Cerebellar cortex (tissue), 1 donor: Measurements from ENCODE around the gene PGP.

Experiments used
- DNase-seq: peaks from one replicate; pipeline ENCODE4 v3.0.0-alpha.2; 2015; ENCODE audit warnings: low spot score

Gene PGP

DNA sequence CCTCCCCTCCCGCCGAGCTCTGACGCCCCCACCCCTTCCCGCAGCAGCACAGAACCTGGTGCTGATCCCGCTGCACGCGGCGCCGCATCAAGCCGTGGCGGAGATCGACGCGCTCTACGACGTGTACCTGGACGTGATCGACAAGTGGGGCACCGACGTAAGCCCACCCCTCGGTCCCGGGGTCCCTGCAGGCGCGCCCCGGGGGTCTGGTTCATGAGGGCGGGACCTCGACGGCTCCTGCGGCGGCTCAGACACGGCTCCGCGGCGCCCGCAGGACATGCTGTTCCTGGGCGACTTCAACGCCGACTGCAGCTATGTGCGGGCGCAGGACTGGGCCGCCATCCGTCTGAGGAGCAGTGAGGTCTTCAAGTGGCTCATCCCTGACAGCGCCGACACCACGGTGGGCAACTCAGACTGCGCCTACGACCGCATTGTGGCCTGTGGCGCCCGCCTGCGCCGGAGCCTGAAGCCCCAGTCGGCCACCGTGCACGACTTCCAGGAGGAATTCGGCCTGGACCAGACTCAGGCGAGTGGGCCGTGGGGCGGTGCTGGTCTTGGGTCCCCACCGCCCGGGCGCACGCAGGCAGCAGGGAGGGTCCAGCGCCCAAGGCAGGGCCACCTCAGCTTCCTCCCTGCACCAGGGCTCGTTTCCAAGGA lies 23.0 kb upstream of the PGP start:
- DNase-seq: no peak

DNA sequence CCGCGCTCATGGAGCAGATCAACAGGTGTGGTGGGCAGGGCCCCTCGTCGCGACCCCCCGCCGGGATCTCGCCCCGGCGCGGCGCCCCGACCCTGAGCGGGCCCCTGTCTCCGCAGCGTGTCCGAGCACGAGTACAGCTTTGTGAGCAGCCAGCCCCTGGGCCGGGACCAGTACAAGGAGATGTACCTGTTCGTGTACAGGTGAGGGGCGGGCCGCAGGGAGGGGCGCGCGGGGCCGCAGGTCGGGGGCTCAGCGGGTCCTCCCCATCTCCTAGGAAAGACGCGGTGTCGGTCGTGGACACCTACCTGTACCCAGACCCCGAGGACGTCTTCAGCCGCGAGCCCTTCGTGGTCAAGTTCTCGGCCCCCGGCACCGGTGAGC lies 22.5 kb upstream of the PGP start:
- no peak for DNase-seq

DNA sequence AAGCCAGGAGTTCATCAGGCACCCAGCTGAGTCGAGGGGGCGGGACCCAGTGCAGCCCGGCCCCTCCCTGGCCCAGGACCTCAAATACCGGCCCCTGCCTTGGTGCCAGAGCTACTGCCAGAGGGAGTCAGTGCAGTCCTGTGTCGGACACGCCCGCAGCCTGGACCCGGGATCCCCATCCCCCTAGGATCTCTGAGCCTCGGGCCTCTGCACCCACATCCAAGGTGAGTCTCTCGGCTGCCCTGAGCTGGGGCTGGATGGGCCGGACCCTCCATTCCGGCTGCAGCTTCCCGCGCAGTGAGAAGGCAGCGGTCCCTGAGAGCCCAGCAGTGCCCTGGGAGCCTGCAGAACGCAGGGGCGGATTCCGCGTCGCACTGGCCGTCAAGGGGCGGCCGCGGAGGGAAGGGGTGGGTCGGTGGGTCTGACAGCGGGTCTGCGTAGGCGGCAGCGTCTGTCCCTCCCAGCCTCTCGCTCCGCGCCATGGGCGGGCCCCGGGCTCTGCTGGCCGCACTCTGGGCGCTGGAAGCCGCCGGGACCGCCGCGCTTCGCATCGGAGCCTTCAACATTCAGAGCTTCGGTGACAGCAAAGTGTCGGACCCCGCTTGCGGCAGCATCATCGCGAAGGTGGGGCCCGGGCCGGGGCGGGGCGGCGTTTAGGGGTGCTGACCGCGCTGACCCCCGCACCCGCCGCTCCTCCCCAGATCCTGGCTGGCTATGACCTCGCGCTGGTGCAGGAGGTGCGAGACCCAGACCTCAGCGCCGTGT lies 21.9 kb upstream of the PGP start, which contains the start of gene DNASE1L2:
Gene DNASE1L2, plus strand, starts transcription at position 108 of the 765 bp plus-strand sequence. Its CDS starts 373 bp downstream, at position 481.
- DNase-seq: peak; percentile 46

DNA sequence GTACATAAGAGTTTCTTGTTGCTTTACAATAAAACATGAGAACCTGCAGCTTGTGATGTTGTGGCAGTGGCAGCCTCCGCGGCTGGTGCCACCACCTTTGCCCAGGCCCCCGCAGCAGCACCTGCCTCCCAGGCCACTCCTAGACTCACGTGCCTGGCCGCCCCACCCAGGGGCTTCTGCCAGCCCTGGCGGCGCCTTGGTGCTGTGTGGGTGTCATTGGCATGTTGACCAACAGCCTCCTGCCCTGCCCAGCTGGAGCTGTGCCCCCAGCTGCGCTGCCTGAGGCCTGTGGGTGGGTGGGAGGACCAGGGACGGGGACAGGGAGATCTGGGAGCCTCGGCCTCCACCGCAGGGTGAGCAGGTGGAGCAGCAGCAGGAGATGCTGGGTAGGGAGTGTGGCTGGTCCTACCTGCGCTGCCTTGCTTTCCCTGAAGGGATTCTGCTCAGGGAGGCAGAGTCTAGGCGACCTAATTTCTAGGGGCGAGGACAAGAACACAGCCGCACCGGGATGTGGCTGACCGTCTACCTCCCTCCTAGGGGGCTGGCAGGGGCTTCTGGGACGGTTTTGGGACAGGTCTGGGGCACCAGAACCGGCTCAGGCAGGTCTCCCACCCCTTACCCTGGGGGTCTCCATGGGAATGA lies 21.2 kb upstream of the PGP start:
- DNase-seq: peak; percentile 27

DNA sequence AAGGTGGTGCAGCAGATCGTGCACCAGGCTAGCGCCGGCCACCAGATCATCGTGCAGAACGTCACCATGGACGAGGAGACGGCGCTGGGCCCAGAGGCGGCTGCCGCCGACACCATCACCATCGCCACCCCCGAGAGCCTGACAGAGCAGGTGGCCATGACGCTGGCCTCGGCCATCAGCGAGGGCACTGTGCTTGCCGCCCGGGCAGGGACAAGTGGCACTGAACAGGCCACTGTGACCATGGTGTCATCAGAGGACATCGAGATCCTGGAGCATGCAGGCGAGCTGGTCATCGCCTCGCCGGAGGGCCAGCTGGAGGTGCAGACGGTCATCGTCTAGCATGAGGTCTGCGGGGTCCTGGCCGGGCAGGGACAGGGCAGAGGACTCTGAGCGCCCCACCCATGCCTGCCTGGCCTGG lies 20.6 kb upstream of the PGP start:
- no peak for DNase-seq

DNA sequence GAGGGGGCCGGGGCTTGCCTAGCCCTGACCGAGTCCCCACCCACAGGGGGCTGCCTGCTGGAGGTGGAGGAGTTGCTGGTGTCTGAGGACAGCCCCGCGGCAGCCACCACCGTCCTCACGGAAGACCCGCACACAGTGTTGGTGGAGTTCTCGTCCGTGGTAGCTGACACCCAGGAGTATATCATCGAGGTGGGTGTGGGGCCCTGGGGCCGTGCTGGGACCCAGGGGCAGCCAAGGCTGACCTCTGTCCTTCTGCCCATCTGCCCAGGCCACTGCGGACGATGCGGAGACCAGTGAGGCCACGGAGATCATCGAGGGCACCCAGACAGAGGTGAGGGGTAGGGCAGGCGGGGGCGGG lies 20.2 kb upstream of the PGP start:
- DNase-seq: no peak

DNA sequence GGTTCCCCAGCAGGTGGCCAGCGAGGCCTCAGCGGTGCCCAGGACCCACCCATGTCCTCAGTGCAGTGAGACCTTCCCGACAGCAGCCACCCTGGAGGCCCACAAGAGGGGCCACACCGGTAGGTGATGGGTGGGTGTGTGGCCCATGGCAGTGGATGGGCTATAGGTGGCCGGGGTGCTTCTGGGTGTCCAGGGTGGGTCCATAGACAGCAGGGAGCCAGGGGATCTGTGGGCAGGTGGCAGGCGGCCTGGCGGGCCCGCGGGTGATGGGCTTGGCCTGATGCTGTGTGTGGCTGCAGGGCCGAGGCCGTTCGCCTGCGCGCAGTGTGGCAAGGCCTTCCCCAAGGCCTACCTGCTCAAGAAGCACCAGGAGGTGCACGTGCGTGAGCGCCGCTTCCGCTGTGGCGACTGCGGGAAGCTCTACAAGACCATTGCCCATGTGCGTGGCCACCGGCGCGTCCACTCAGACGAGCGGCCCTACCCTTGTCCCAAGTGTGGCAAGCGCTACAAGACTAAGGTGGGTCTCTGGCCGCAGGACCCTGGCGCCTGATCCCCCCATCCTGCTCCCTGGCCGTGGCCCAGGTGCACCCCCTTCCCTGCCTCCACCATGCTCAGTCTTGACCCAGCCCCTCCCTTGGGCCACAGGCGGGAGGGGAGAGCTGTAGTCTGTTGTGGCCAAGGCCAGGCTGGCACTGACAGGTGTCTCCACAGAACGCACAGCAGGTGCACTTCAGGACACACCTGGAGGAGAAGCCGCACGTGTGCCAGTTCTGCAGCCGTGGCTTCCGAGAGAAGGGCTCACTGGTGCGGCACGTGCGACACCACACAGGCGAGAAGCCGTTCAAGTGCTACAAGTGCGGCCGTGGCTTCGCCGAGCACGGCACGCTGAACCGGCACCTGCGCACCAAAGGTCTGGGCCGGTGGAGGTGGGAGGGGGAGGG lies 19.5 kb upstream of the PGP start:
- no peak for DNase-seq

DNA sequence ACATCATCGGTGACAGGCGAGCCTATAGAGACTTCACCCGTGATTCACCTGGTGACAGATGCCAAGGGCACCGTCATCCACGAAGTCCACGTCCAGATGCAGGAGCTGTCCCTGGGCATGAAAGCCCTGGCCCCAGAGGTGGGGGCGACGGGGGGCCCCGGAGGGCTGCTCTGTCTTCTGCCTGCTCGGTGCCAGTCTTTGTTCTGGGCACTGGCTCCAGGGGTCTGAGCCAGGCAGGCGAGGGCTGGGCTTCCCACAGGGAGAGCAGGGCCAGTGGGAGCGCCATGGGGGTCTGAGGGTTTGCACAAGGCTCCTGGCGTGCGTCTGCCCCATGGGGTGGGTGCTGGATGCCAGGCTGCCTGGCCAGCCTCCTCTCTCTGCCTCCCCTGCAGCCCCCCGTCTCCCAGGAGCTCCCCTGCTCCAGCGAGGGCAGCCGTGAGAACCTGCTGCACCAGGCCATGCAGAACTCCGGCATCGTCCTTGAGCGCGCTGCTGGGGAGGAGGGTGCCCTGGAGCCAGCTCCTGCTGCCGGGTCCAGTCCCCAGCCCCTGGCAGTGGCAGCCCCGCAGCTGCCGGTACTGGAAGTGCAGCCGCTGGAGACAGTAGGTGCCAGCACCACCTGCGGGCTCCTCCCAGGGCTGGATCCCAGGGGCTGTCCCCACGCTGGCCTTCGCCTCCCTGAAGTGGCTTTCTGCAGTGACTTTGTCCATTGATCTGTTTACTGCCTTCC lies 18.6 kb upstream of the PGP start:
- DNase-seq: no peak

DNA sequence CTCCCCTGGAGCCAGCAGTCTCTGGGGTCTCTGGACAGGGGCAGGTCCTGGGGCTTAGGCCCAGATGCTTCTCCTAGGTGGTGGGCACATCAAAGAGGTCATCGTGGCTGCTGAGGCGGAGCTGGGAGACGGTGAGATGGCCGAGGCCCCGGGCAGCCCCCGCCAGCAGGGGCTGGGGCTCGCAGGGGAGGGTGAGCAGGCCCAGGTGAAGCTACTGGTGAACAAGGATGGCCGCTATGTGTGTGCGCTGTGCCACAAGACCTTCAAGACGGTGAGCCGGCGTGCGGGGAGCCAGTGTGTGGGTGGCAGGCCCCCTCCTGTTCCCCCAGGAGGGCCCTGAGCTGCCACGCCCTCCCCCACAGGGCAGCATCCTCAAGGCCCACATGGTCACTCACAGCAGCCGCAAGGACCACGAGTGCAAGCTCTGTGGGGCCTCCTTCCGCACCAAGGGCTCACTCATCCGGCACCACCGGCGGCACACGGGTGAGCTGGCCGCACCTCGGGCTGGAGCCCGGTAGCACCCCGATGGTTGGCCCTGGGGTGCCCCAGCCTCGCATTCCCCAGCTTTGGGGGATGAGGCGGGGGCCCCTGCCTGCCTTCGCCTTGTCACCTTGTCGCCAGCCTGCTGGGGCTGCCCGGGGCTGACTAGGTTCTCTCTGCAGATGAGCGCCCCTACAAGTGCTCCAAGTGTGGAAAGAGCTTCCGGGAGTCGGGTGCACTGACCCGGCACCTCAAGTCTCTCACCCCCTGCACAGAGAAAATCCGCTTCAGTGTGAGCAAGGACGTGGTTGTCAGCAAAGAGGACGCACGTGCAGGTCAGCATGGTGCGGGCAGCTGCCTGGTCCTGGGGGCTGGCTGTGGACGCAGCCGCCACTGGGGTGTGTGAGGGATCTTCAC lies 17.7 kb upstream of the PGP start:
- no peak for DNase-seq

DNA sequence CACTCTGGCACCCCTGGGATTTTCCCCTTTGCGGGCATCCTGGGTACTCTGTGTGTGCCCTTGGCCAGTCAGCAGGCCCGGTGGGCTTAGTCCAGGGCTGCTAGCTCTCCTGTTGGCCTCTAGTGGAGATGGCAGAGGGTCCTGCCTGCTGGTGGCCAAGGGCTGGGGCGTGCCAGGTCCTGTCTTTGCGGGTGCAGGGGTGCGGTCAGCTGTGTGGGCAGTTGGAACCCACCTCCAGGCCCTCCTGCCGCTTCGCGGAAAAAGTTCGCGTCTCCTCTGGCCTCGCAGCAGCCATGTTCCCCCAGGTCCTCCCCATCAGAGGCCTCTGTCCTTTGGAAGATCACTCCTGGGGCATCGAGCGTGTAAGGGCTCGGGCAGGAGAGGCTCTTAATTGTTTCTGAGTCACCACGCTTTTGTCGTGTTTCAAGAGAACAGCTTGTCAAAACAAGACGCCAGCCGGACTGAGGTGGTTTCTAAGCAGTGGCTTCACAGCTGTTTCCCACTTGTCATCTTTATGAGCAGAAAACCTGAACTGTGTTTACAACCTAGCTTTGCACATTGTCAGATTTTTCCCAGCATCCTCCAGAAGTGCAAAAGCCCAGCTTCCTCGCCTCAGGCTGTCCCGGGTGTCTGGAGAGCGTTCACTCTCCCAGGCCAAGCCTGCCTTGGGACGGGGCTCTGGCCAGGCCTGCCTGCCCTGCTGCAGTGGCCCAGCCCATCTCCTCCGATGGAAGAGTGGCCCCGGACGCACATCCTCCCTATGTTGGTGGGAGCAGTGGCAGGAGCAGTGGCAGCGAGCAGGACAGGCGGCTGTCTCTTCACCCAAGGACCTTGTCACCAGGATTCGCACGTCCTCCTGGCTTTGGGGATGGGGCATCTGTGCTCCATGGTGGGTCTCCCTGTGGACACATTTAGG lies 16.6 kb upstream of the PGP start:
- no peak for DNase-seq

DNA sequence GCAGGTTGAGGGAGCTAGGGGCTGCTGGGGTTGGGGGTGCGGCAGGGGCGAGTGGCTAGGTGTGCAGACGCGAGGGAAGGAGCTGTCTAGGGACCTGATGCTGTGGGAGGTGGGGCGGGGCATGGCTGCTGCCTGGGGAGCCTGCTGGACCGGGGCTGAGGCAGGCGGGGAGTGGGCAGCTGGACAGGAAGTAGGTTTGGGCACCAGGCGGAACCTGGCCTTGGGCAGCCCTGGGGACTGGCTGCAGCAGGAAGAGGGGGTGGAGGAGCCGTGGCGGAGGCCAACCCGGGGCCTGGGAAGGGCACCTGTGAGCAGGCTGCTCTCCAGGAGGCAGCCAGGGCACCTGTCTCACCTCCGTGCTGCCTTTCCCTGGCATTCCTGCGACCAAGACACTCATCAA lies 15.7 kb upstream of the PGP start:
- DNase-seq: no peak

DNA sequence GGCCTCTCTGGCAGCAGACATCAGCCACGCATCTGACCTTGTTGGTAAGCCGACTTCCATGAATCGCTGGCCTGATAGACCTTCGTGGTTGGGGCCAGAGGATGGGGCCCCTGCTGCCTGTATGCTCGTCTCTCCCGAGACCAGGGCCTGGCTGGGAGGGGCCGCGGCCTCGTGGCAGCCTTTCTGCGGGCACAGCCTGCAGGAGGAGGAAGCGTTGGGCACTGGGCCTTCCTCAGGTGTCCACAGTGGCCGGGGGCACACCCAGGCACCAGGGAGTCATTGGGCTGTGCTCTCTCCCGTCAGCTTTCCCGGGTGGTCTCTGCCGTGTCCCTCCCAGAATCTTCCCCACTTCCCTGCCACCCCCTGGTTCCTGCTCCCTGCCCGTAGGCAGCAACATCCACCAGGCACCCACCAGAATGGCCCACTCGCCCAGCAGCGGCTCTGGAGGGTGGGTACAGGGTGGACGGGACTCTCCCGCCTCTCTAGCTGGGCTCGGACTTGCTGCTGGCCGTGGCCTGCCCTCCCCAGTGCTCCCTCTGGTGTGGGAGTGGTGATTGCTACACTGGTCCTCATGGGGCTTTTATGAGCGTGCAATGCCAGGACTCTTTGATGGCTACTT lies 15.1 kb upstream of the PGP start:
- DNase-seq: no peak

DNA sequence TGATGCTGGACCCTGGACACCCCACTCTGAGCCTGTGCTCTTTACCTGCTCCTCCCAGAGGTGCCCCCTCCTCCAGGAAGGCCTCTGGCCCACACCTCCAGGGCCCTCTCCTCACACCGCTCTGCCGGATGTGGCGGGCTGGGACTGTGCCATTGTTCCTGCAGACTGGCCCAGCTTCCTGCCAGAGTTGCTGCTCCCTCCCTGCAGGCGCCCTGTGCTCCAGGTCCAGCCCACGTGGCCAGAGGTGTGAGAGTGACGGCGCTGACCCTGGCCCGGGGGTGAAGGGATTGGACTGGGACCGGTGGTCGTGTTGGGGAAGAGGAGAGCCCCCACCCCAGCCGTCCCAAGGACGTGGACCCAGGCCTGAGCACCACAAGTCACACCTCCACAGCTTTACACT lies 14.5 kb upstream of the PGP start:
- no peak for DNase-seq

DNA sequence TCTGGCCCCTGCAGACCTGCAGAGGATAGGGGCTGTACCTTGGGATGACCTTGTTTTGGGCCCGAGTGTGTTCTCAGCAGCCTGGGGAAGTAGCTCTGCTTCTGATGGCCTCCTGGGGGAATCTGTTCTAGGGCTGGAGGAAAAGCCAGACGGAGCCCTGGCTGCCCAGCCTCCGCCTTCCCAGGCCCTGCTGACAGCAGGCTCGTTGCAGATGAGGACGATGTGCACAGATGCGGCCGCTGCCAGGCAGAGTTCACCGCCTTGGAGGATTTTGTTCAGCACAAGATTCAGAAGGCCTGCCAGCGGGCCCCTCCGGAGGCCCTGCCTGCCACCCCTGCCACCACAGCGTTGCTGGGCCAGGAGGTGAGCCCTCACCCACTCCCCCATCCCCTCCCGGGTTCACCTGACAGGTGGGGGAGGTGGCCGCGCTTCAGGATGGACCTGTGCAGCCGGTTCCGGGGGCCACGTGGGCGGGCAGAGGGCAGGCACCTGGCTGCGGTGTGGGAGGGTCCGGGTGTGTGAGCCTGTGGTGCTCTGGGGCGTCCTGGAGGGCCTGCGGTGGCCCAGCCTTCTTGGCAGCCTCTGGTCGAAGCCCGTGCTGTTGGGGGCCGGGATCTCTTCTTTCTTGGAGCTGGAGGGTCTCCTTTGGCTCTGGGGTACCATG lies 13.7 kb upstream of the PGP start:
- DNase-seq: no peak

DNA sequence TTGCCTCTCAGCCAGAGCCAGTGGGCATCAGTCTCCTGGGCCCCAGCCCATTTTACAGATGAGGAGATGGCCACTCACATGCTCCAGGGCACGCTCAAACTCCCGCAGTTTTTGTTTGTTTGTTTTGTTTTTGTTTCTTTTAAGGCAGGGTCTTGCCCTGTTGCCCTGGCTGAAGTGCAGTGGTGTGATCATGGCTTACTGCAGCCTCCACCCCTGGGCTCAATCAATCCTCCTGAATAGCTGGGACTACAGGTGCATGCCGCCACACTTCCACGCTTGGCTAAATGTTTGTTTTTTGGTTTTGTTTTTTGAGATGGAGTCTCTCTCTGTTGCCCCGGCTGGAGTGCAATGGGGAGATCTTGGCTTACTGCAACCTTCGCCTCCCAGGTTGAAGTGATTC lies 12.3 kb upstream of the PGP start:
- DNase-seq: no peak

DNA sequence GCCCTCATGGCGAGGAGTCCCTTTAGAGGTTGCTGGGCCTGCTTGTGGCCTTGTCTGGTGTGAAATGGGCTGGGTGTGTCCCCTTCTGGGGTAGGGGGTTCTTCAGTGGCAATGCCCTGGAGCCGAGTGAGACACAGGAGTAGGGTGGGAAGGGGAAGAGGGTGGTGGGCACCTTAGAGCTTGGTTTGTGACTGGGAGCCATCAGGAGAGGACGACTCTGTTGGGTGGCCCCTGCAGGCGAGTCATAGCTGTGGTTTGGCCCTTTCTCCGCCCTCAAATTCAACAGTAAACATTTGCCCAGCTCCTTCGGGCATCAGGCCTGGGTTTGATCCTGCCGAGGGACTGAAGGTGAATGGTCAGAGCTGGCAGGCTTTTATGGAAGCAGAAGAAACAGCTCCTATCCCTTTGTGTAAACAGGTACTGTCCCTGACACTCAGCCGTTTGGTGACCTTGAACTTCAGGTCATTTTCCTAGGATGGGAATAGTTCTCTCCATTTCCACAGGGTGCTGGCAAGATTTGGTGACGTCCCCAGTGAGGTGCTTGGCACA lies 11.7 kb upstream of the PGP start:
- no peak for DNase-seq

DNA sequence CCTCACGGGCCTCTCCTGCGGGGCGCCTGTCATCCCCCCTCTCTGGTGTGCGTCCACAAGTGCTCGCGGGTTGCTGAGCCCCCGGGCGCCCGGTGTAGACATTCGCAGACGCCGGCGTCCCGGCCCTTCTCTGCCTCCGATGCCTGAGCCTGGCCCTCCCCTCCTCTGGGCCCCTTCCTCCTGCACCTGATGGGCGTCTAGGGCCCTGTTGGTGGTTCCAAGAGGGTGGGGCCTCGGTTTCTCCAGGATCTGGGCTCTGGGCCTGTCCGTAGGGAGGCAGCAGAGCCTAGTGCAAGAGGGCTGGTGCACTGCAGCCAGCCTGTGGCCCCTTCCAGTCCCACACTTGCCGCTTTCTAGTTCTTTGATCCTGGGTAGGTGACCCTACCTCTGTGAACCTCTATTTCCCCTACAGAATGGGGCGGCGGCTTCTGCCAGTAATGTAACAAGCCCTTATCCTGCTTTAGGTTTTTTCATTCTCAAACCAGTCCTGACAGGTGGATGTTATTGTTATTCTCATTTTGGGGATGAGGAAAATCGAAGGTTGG lies 9.4 kb upstream of the PGP start:
- peak; percentile 48 for DNase-seq
